Measurements from ENCODE around the gene ZNF850.
A peak's percentile ranks its signal among the peaks of the same experiment; 100 is the strongest.

ZNF850 gene

DNA sequence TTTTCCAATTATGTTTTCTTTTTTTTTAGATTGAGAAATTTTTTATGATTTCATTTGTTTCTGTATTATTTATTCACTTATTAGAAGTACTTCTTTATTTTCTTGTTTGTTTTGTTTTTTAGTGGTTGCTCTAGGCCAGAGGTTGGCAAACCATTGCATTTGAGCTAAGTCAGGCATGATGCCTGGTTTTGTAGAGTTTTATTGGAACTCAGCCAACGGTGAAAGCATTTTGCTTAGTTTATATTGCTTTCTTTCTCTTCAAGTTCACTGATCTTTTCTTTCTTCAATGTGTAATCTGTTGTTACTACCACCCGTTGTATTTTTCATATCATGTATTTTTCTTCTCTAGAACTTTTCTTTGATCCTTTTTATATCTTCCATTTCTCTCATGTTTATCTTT lies 65.5 kb downstream of the ZNF850 start:
- no peak for DNase-seq (ENCODE audit: low read depth in 3 of 3)

DNA sequence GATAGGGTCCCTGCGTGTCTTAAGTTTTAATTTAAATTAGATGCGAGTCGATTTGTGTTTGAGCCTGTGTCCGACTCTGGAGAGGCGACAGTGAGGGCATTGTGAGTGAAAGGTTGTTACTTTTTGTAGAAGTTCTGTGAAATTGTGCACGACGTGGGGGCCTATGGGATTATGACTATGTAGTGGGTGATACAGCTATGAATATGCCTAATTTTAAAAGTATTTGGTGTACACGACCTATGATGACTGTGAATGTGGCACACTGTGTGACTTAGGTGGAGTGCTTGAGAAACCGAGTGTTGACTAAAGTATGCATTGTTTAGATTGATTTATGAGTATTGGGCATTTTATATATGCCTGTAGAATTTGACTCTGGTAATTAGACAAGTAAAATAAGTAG lies 84.5 kb downstream of the ZNF850 start:
- DNase-seq (ENCODE audit: low read depth in 3 of 3): no peak

DNA sequence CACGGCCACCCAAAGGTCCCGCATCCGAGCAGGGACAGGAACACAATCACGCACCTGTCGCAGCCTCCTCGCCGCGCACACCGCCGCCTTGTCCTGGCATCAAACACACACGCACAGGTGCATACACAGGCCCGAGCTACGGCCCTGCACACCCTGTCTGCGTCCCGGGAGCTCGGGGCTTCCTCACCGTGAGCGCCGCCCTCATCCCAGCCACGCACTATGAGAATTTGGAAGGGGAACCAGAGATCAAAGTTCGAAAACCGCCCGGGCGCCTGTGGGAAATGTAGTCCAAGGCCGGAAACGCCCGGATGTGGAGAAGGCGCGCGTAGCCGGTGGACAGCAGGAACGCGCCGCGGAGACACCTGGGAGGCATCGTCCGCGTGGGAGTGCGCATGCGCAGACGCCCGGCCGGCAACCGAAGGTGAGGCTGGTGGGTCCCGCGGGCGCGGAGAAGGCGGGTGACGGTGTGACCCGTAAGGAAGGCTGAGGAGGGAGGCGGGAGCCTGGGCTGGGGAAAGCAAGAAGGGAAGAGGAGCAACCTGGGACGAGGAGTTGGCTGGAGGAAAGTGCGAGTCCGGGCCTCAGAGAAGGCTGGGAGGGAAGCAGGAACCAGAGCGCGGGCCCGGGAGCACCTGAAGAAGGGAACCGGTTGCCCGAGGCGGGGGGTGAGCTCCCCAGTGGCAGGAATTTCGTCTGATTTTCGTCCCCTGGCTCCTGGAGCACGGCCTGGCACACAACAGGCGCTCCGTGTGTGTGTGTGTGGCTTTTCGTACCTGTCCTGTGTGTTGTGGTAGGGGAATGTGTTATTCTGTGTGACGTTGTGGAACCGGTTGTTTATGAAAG lies 85.2 kb downstream of the ZNF850 start, which contains the start of gene ZNF567:
Gene ZNF567 (plus strand): TSS at position 399 of the 843 bp plus-strand sequence. CDS start 7,256 bp downstream, outside the sequence.
- peak; percentile 96 to 98 (median 96) for DNase-seq (ENCODE audit: low read depth in 3 of 3)

DNA sequence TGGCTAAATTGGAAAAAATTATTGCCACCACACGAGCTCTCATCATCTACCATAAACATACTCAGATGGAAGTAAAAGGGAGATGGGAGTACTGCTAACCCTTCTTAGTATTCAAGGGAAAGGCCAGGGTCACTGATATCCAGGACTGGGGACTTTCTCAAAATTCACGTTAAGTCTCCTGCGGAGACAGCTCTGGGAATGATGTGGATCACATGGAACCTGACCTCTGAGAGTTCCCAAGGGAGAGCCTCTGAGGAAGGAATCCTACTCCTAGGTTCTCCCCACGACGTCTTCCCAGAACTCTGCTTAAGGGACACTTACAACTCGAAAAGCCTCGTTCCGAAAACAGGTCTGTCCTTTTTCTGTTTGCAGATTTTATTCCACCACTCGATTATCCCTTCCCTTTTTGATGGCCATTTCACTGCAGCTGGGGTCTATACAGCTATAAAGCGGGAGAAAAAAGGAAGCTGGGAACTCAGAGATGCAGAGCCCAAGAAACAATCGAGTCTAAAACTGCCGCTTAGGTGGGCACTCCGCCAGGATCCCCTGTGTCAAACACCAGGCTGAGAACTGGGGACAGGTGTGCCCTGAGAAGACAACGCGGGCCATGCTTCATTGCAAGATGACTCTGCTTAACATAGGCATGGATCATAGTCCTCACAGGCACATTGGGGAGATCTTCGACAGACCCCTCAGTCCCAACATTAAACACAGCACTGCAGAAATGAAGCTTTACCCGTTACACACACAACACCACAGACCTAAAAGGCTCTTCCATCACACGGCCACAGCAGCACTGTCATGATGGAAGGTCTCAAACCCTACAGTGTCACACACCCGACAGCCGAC lies 86.0 kb downstream of the ZNF850 start:
- DNase-seq (ENCODE audit: low read depth in 3 of 3): no peak

DNA sequence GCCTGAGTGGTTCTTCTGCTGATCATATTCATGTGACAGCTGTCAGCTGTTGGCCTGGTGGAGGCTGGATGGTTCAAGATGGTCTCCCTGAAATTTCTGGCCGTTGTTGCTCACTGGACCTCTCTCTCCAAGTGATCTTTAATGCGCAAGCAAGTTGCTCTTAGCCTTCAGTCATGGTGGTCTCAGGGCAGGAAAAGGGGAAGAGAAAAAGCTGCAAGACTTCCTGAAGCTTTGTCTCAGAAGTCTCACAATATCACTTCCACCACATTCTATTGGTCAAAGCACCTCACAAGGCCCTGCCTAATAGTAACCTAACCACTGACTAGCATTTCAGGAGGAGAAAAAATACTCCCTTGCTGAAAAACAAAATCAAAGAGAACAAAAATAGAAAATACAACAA lies 86.8 kb downstream of the ZNF850 start:
- no peak for DNase-seq (ENCODE audit: low read depth in 3 of 3)

DNA sequence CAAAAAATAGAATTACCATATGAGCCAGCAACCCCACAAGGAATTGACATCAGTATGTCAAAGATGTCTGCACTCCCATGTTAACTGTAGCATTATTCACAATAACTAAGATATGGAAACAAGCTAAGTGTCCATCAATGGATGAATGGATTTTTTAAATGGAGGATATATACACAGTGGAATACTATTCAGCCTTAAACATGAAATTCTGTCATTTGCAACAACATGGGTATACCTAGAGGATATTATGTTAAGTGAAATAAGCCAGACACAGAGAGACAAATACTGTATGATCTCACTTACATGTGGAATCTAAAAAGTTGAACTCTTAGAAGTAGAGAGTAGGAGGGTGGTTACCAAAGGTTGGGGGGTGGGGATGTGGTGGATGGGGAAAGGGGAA lies 93.2 kb downstream of the ZNF850 start:
- DNase-seq (ENCODE audit: low read depth in 3 of 3): no peak

DNA sequence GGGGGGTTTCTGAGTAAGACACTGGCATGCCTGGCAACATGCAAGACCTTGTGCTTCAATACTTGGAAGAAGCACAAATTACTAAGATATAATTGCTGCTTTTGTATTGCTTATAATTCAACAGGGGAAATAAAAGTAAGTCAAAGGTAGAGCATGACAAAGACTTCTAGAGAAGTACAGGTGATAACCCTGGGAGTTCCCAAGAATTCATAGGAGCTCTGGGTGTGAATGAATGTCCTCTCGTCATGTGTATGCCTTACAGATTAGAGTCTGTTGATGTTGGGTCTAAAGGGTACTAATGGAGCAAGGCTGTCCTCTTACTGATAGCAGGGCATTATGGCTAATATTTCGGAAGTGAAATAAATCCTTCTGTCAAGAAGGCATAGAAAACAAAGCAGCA lies 98.4 kb downstream of the ZNF850 start:
- DNase-seq (ENCODE audit: low read depth in 3 of 3): no peak

DNA sequence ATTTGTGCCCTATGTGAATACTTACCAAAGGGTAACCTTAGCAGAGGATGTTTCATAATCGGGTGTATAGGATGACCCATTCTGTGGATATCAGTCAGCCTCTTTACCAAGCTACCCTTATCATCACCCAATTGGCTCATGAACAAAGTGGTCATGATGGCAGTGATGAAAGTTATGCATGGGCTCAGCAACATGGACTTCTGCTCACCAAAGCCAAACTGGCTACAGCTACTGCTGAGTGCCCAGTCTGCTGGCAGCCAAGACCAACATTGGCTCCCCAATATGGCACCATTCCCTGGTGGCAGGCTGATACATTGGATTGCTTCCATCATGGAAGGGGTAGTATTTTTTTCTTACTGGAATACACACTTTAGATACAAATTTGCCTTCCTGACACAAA lies 100.2 kb downstream of the ZNF850 start:
- no peak for DNase-seq (ENCODE audit: low read depth in 3 of 3)

DNA sequence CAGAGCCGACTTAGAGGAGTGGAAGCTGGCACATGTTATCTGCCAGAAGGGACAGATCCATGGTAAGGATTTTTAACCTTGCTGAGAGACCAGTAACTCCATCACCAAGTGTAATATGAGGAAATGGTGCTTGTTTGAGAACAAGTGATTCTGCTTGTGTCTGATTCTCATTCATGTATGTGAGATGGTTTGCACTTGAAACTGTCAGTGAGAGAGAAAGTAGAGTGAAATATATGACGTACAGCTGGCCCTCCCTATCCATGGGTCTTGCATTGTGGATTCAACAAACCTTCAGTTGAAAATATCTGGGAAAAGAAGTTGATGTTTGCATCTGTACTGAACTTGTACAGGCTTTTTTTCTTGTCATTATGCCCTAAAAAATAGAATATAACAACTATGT lies 104.0 kb downstream of the ZNF850 start:
- no peak for DNase-seq (ENCODE audit: low read depth in 3 of 3)

DNA sequence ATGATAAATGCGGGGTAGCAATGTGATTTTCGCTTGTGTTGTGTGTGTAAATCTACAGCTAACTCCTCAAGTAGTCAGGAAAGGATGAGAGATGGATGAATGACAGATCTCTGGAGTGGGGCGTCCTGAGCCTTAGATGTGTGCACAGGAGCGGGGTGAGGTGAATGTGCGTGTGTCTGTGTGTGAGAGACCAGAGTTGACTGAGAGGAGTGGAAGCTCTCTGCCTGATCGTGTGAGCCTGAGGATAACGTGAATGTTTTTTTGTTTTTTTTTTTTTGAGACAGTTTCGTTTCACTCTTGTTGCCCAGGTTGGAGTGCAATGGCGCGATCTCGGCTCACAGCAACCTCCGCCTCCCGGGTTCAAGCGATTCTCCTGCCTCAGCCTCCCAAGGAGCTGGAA lies 106.8 kb downstream of the ZNF850 start:
- no peak for DNase-seq (ENCODE audit: low read depth in 3 of 3)

Data from stimulated activated CD4-positive, alpha-beta T cell treated with anti-CD3 and anti-CD28 coated beads, TNF-alpha, amount 100 ng/mL, for 48 hours (primary cell).